Liver (tissue), 9 donors: Measurements from ENCODE around the gene GJB1. TPM values are rescaled to one million over a fixed set of nuclear protein-coding genes. Genes with fewer than 3 reads are reported as not detected.

Source experiments
- DNase-seq: peaks from one replicate; pipeline ENCODE4 v3.0.0-alpha.2; 2017; ENCODE audit warnings: low spot score
- H3K27ac ChIP-seq, 2 donors: one replicate each; pipeline ENCODE4 v1.7.0; 2013; ENCODE audit warnings: inconsistent platforms in 2 of 2, low read length in 2 of 2, control low read depth in 1 of 2, low read depth in 1 of 2, mild to moderate bottlenecking in 1 of 2
- H3K27me3 ChIP-seq, 4 donors: one replicate each; pipeline versions ENCODE4 v1.6.1 to v1.7.0; 2013; ENCODE audit warnings: low read length in 3 of 4, inconsistent platforms in 1 of 4, mild to moderate bottlenecking in 1 of 4, moderate library complexity in 1 of 4; ENCODE audit not compliant: control insufficient read depth in 4 of 4, insufficient read depth in 4 of 4
- H3K36me3 ChIP-seq, 4 donors: one replicate each; pipeline versions ENCODE4 v1.6.1 to v1.7.0; 2013; ENCODE audit warnings: low read length in 3 of 4, mild to moderate bottlenecking in 3 of 4, low read depth in 1 of 4, moderate library complexity in 1 of 4; ENCODE audit not compliant: control insufficient read depth in 4 of 4, insufficient read depth in 3 of 4
- H3K4me1 ChIP-seq, 4 donors: one replicate each; pipeline versions ENCODE4 v1.6.1 to v1.7.0; 2013; ENCODE audit warnings: low read length in 3 of 4, mild to moderate bottlenecking in 3 of 4, moderate library complexity in 1 of 4; ENCODE audit not compliant: control insufficient read depth in 4 of 4, insufficient read depth in 4 of 4
- H3K4me3 ChIP-seq, 3 donors: one replicate each; pipeline versions ENCODE4 v1.6.1 to v1.7.0; 2013; ENCODE audit warnings: low read length in 3 of 3, control low read depth in 1 of 3, low read depth in 1 of 3, mild to moderate bottlenecking in 1 of 3
- H3K9ac ChIP-seq, 2 donors: one replicate each; pipeline ENCODE4 v1.7.0; 2013; ENCODE audit warnings: low read length in 2 of 2, mild to moderate bottlenecking in 2 of 2, moderate library complexity in 2 of 2, control low read depth in 1 of 2, low read depth in 1 of 2
- H3K9me3 ChIP-seq, 4 donors: one replicate each; pipeline versions ENCODE4 v1.6.1 to v1.7.0; 2013; ENCODE audit warnings: low read length in 3 of 4; ENCODE audit not compliant: control insufficient read depth in 4 of 4
- EGR1 ChIP-seq, 2 donors: IDR thresholded peaks; 2 replicates each; pipeline ENCODE4 v1.6.1; 2016 to 2018; ENCODE audit warnings: antibody characterized with exemption in 2 of 2, low read depth in 2 of 2
- FOXA1 ChIP-seq: IDR thresholded peaks from 2 replicates; pipeline ENCODE4 v1.6.1; 2016; ENCODE audit warnings: antibody characterized with exemption
- GABPA ChIP-seq, 2 donors: IDR thresholded peaks in 1 of 2; conservative IDR thresholded peaks in 1 of 2; 2 replicates each; pipeline ENCODE4 v1.6.1; 2016; ENCODE audit warnings: antibody characterized with exemption in 2 of 2, mild to moderate bottlenecking in 1 of 2, moderate library complexity in 1 of 2
- HNF4A ChIP-seq, 2 donors: conservative IDR thresholded peaks; 2 replicates each; pipeline ENCODE4 v1.6.1; 2016; ENCODE audit warnings: antibody characterized with exemption in 2 of 2, mild to moderate bottlenecking in 2 of 2
- HNF4G ChIP-seq: IDR thresholded peaks from 2 replicates; pipeline ENCODE4 v1.6.1; 2016; ENCODE audit warnings: antibody characterized with exemption
- JUND ChIP-seq, 2 donors: IDR thresholded peaks; 2 replicates each; pipeline ENCODE4 v1.6.1; 2016; ENCODE audit warnings: antibody characterized with exemption in 2 of 2
- NR2F2 ChIP-seq: IDR thresholded peaks from 2 replicates; pipeline ENCODE4 v1.6.1; 2016; ENCODE audit warnings: antibody characterized with exemption
- RAD21 ChIP-seq, 2 donors: IDR thresholded peaks; 2 replicates each; pipeline ENCODE4 v1.6.1; 2016; ENCODE audit warnings: antibody characterized with exemption in 2 of 2, mild to moderate bottlenecking in 2 of 2
- RXRA ChIP-seq, 2 donors: IDR thresholded peaks; 2 replicates each; pipeline ENCODE4 v1.6.1; 2017 to 2018; ENCODE audit warnings: antibody characterized with exemption in 2 of 2, mild to moderate bottlenecking in 1 of 2
- SP1 ChIP-seq: IDR thresholded peaks from 2 replicates; pipeline ENCODE4 v1.6.1; 2018; ENCODE audit warnings: antibody characterized with exemption, mild to moderate bottlenecking
- TAF1 ChIP-seq: conservative IDR thresholded peaks from 2 replicates; pipeline ENCODE4 v1.6.1; 2016; ENCODE audit warnings: antibody characterized with exemption, mild to moderate bottlenecking
- YY1 ChIP-seq: IDR thresholded peaks from 2 replicates; pipeline ENCODE4 v1.6.1; 2016; ENCODE audit warnings: antibody characterized with exemption, mild to moderate bottlenecking
- WGBS: extraction: QIAGEN DNeasy Blood & Tissue Kit; methylation state at CpG from one replicate; pipeline ENCODE4 v1.1.7; 2013; 5-methylcytosine and 5-hydroxymethylcytosine counted together
- polyA plus RNA-seq, 2 donors: library from polyadenylated mRNA; stranded (reverse) in 1 of 2; unstranded in 1 of 2; fragments of 200-250 nt in 1 of 2; fragments of >200 nt in 1 of 2; fragmentation: Nextera tagmentation in 1 of 2; extraction: Ambion mirVana in 1 of 2; gene quantifications; one replicate each; pipeline versions ENCODE4 v1.2.1 to v1.2.3, GENCODE V29; 2013 to 2015
- total RNA-seq, 2 donors: library from RNA; depleted of rRNA; stranded (reverse); fragments of >200 nt; gene quantifications; one replicate each; pipeline ENCODE4 v1.2.3, GENCODE V29; 2014
- TF ChIP-seq, protein P1 (sequence below): IDR thresholded peaks from 2 replicates; pipeline ENCODE4 v1.6.1; 2016; ENCODE audit warnings: antibody characterized with exemption
- TF ChIP-seq, protein P2 (sequence below): IDR thresholded peaks from 2 replicates; pipeline ENCODE4 v1.6.1; 2016; ENCODE audit warnings: antibody characterized with exemption
- TF ChIP-seq, protein P3 (sequence below): IDR thresholded peaks from 2 replicates; pipeline ENCODE4 v1.6.1; 2016; ENCODE audit warnings: antibody characterized with exemption
- TF ChIP-seq, protein P4 (sequence below): fragments of 150-350 bp; IDR thresholded peaks from 2 replicates; pipeline ENCODE4 v1.5.1; 2017; ENCODE audit warnings: improper control_type of control experiment, low read depth, low read length; ENCODE audit not compliant: missing input control
- TF ChIP-seq, protein P5 (sequence below): IDR thresholded peaks from 2 replicates; pipeline ENCODE4 v1.6.1; 2016; ENCODE audit warnings: antibody characterized with exemption, mild to moderate bottlenecking
- donor health status: healthy.
- donor health status: healthy.
- donor health status: healthy.
- donor health status: healthy.
- donor health status: healthy.

The GJB1 gene
- total and polyA plus RNA-seq, 4 donors = 77.1 to 251 (median 199) TPM

DNA sequence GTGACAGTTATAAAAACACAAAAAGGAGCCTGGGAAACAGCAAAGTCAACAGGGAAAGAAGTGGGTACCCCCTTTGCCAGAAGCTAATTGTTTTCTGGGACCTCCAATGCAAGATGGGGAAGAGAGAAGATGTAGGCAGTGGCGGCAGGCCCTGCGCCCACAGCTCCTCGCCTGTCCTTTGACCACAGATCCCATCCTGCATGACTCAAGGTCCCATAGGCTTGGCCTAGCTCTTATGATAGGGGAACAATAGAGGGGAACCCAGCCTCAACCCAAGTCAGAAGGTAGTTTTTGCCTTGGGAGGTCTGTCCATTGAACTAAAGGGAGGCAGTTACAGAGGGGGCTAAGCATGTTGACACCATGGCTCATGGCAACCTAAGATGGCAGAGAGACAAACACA lies 16.8 kb downstream of the GJB1 start:
- no peaks in the 10 kb centered on the region for H3K27me3 ChIP-seq
- 99% methylated on average over 3 of the region's 3 CpGs for WGBS
- H3K36me3 ChIP-seq = peaks cover 4 to 44% (median 18%) of the 10 kb centered on the region in 4 donors
- DNase-seq = no peak
- TF ChIP-seq GABPA (IDR thresholded peaks at IDR 0.05 in 1 of 2, conservative IDR thresholded peaks at IDR 0.05 in 1 of 2) = no peak
- TF ChIP-seq FOXA1 = no peak
- TF ChIP-seq EGR1 (IDR thresholded peaks at IDR 0.05; ENCODE audit: low read depth in 2 of 2) = no peak
- TF ChIP-seq RXRA (IDR thresholded peaks at IDR 0.05) = no peak
- no peak for TF ChIP-seq HNF4A (conservative IDR thresholded peaks at IDR 0.05)
- no peak for TF ChIP-seq RAD21 (IDR thresholded peaks at IDR 0.05)
- no peak for TF ChIP-seq SP1
- no peak for TF ChIP-seq JUND (IDR thresholded peaks at IDR 0.05)
- TF ChIP-seq, protein P1, sequence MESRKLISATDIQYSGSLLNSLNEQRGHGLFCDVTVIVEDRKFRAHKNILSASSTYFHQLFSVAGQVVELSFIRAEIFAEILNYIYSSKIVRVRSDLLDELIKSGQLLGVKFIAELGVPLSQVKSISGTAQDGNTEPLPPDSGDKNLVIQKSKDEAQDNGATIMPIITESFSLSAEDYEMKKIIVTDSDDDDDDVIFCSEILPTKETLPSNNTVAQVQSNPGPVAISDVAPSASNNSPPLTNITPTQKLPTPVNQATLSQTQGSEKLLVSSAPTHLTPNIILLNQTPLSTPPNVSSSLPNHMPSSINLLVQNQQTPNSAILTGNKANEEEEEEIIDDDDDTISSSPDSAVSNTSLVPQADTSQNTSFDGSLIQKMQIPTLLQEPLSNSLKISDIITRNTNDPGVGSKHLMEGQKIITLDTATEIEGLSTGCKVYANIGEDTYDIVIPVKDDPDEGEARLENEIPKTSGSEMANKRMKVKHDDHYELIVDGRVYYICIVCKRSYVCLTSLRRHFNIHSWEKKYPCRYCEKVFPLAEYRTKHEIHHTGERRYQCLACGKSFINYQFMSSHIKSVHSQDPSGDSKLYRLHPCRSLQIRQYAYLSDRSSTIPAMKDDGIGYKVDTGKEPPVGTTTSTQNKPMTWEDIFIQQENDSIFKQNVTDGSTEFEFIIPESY = no peak
- TF ChIP-seq NR2F2 = no peak
- TF ChIP-seq YY1 = no peak
- no peak for TF ChIP-seq HNF4G
- no peaks in the 10 kb centered on the region for H3K9me3 ChIP-seq
- no peak overlapping the region for H3K4me3 ChIP-seq
- H3K9ac ChIP-seq = no peak overlapping the region
- no peaks in the 10 kb centered on the region for H3K4me1 ChIP-seq
- no peak overlapping the region for H3K27ac ChIP-seq

DNA sequence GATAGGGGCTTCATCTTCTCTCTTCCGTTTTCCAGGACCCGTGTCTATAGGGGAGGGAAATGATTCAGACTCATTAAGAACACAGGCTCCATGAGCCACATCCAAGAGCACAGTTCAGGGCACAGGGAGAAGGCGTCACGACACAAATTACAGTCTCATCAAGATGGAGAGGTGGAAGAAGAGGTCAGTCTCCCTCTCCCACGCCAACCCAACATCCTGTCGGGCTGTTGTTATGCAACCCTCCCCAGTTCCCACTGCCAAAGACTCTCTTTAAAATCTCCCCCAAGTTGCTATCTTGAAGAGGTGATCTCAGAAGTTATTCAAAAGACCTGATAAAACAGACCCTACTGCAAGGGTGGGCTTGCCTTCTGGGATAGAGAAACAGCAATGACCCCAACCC lies 18.3 kb downstream of the GJB1 start:
- H3K27ac ChIP-seq = no peak overlapping the region
- no peaks in the 10 kb centered on the region for H3K27me3 ChIP-seq
- no peak overlapping the region for H3K4me3 ChIP-seq
- H3K9ac ChIP-seq = no peak overlapping the region
- 79% methylated on average over 6 of the region's 6 CpGs for WGBS
- DNase-seq = no peak
- H3K36me3 ChIP-seq = peaks cover 6 to 56% (median 25%) of the 10 kb centered on the region in 4 donors
- TF ChIP-seq, protein P1 = no peak
- no peak for TF ChIP-seq YY1
- TF ChIP-seq, protein P2, sequence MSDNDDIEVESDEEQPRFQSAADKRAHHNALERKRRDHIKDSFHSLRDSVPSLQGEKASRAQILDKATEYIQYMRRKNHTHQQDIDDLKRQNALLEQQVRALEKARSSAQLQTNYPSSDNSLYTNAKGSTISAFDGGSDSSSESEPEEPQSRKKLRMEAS = no peak
- no peak for TF ChIP-seq TAF1
- no peak for TF ChIP-seq SP1
- TF ChIP-seq GABPA (IDR thresholded peaks at IDR 0.05 in 1 of 2, conservative IDR thresholded peaks at IDR 0.05 in 1 of 2) = no peak
- no peak for TF ChIP-seq EGR1 (IDR thresholded peaks at IDR 0.05; ENCODE audit: low read depth in 2 of 2)
- TF ChIP-seq, protein P3, sequence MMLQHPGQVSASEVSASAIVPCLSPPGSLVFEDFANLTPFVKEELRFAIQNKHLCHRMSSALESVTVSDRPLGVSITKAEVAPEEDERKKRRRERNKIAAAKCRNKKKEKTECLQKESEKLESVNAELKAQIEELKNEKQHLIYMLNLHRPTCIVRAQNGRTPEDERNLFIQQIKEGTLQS = no peak
- no peak for TF ChIP-seq HNF4G
- no peak for TF ChIP-seq FOXA1
- TF ChIP-seq, protein P4, sequence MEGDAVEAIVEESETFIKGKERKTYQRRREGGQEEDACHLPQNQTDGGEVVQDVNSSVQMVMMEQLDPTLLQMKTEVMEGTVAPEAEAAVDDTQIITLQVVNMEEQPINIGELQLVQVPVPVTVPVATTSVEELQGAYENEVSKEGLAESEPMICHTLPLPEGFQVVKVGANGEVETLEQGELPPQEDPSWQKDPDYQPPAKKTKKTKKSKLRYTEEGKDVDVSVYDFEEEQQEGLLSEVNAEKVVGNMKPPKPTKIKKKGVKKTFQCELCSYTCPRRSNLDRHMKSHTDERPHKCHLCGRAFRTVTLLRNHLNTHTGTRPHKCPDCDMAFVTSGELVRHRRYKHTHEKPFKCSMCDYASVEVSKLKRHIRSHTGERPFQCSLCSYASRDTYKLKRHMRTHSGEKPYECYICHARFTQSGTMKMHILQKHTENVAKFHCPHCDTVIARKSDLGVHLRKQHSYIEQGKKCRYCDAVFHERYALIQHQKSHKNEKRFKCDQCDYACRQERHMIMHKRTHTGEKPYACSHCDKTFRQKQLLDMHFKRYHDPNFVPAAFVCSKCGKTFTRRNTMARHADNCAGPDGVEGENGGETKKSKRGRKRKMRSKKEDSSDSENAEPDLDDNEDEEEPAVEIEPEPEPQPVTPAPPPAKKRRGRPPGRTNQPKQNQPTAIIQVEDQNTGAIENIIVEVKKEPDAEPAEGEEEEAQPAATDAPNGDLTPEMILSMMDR = no peak
- no peak for TF ChIP-seq RXRA (IDR thresholded peaks at IDR 0.05)
- TF ChIP-seq, protein P5, sequence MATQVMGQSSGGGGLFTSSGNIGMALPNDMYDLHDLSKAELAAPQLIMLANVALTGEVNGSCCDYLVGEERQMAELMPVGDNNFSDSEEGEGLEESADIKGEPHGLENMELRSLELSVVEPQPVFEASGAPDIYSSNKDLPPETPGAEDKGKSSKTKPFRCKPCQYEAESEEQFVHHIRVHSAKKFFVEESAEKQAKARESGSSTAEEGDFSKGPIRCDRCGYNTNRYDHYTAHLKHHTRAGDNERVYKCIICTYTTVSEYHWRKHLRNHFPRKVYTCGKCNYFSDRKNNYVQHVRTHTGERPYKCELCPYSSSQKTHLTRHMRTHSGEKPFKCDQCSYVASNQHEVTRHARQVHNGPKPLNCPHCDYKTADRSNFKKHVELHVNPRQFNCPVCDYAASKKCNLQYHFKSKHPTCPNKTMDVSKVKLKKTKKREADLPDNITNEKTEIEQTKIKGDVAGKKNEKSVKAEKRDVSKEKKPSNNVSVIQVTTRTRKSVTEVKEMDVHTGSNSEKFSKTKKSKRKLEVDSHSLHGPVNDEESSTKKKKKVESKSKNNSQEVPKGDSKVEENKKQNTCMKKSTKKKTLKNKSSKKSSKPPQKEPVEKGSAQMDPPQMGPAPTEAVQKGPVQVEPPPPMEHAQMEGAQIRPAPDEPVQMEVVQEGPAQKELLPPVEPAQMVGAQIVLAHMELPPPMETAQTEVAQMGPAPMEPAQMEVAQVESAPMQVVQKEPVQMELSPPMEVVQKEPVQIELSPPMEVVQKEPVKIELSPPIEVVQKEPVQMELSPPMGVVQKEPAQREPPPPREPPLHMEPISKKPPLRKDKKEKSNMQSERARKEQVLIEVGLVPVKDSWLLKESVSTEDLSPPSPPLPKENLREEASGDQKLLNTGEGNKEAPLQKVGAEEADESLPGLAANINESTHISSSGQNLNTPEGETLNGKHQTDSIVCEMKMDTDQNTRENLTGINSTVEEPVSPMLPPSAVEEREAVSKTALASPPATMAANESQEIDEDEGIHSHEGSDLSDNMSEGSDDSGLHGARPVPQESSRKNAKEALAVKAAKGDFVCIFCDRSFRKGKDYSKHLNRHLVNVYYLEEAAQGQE = no peak
- no peak for TF ChIP-seq NR2F2
- no peak for TF ChIP-seq JUND (IDR thresholded peaks at IDR 0.05)
- no peak for TF ChIP-seq RAD21 (IDR thresholded peaks at IDR 0.05)
- no peaks in the 10 kb centered on the region for H3K9me3 ChIP-seq
- no peaks in the 10 kb centered on the region for H3K4me1 ChIP-seq
